ENCODE data around the gene DISC1.
"Not testable (repeated sequence)": the region's sequence is repeated elsewhere in the genome, so short reads cannot be mapped to it uniquely, and the experiment has no call there.

The DISC1 gene

DNA sequence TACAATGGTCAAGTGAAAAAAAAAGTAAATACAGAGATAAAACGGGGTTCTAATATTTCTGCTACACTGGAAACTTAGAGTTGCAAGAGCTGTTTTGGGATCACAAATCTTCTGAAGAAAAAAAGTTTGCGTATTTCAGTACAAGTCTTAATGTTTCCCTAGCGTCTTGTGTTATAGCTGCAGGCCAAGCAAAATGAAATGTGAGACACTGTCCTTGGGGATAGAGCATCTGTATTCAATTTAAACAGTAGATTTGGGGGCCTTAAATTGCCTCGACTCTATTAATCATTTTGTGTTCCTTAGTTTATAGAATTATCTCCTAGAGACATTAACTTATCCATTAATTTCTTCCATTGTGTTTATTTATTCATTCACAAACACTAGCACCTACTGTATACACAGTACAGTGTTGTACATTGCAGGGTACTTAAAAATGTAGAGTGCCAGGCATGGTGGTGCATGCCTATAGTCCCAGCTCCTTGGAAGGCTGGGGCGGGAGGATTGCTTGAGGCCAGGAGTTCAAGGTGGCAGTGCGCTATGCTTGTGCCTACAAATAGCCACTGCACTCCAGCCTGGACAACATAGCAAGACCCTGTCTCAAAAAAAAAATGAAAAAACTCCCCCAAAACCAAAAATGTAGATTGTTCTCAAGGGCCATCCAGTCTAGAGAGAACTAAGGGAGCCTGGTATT is 7.9 kb downstream of the DISC1 start:
- DNase-seq (ENCODE audit: low read depth in 3 of 3, low spot score in 1 of 3): no peak

DNA sequence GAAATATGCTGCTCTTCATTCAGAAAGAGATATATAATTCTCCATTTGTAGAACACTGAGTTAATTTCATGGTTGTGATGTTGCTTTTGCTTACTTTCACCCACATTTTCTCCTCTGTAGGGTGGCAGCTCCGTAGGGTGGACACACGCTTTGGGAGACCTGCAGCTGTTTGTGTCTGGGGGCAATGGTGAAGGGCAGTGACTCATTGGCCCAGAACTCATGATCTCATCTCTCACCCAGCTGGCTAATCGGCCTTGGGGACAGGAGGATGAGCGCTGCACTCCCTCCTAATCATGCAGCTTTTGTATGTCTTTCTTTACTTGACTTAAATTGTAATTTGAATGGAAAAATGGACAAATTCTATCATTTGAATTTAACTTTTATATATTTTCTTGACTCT is 9.6 kb downstream of the DISC1 start:
- no peak for DNase-seq (ENCODE audit: low read depth in 3 of 3, low spot score in 1 of 3)

DNA sequence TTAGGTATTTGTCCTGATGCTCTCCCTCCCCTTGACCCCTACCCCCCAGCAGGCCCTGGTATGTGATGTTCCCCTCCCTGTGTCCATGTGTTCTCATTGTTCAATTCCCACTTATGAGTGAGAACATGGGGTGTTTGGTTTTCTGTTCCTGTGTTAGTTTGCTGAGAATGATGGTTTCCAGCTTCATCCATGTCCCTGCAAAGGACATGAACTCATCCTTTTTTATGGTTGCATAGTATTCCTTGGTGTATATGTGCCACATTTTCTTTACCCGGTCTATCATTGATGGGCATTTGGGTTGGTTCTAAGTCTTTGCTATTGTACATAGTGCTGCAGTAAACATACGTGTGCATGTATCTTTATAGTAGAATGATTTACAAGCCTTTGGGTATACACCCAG is 10.3 kb downstream of the DISC1 start:
- not testable (repeated sequence) for DNase-seq (ENCODE audit: low read depth in 3 of 3, low spot score in 1 of 3)

DNA sequence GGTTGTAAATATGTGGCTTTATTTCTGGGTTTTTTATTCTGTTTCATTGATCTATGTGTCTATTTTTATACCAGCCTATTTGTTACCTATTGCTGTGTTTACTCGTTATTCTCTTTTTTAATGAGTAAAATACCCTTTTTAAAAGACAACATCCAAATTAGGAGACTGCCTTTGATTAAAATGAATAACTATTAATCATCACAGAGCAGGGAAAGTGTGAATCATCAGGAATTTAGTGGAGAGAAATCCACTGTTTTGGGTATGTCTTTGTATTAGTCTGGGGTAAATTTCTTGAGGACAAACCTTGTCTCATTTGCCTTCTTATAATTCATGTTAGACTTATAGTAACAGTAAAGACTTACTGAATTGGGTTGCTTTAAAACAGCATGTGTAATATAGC is 12.1 kb downstream of the DISC1 start:
- DNase-seq (ENCODE audit: low read depth in 3 of 3, low spot score in 1 of 3): no peak

DNA sequence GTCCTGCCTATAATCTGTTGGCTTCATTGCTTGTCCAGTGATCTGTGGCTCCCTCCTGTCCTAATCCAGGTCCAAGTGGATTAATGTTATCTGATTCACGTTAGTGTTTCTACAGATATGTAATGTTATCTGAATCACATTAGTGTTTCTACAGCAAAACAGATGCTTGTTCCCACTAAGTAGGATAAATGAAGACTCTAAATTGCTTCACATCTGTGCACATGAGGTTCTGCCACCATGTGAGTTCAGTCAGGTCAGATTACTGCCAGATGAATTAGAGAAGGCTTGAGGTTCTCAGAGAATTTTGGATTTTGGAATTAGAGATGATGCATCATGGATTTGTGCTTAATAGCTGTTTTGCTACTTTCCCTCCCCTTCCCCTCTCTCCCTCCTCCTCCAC is 13.2 kb downstream of the DISC1 start:
- DNase-seq (ENCODE audit: low read depth in 3 of 3, low spot score in 1 of 3): no peak

DNA sequence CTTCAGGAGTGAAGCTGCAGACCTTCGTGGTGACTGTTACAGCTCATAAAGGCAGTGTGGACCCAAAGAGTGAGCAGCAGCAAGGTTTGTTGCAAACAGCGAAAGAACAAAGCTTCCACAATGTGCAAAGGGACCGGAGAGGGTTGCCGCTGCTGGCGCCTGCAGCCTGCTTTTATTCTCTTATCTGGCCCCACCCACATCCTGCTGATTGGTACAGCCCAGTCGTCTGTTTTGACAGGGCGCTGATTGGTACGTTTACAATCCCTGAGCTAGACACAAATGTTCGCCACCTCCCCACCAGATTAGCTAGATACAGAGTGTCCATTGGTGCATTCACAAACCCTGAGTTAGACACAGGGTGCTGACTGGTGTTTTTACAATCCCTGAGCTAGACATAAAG is 14.9 kb downstream of the DISC1 start:
- DNase-seq (ENCODE audit: low read depth in 3 of 3, low spot score in 1 of 3): not testable (repeated sequence)

DNA sequence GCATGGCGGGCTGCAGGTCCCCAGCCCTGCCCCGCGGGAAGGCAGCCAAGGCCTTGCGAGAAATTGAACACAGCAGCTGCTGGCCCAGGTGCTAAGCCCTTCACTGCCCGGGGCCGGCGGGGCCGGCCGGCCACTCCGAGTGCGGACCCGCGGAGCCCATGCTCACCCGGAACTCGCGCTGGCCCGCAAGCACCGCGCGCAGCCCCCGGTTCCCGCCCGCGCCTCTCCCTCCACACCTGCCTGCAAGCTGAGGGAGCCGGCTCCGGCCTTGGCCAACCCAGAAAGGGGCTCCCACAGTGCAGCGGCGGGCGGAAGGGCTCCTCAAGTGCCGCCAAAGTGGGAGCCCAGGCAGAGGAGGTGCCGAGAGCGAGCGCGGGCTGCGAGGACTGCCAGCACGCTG is 15.5 kb downstream of the DISC1 start:
- DNase-seq (ENCODE audit: low read depth in 3 of 3, low spot score in 1 of 3): not testable (repeated sequence)

DNA sequence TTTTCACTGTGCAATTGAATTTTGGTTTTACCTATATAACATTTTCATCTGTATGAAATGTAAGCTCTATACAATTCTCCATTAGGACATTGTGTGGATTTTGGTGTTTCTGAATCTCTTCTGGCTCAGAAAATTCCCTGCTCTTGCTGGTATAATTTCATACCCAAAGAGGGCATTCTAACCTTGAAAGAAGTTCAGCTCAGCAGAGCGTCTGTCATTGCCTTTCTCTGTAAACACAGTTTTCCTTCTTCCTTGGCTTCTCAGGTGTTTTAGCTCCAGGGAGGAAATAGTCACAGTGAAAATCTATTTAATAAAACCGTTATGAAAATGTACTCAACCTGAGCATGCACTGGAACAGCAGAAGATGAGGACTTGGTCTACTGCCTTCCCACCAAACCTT is 16.0 kb downstream of the DISC1 start:
- no peak for DNase-seq (ENCODE audit: low read depth in 3 of 3, low spot score in 1 of 3)

DNA sequence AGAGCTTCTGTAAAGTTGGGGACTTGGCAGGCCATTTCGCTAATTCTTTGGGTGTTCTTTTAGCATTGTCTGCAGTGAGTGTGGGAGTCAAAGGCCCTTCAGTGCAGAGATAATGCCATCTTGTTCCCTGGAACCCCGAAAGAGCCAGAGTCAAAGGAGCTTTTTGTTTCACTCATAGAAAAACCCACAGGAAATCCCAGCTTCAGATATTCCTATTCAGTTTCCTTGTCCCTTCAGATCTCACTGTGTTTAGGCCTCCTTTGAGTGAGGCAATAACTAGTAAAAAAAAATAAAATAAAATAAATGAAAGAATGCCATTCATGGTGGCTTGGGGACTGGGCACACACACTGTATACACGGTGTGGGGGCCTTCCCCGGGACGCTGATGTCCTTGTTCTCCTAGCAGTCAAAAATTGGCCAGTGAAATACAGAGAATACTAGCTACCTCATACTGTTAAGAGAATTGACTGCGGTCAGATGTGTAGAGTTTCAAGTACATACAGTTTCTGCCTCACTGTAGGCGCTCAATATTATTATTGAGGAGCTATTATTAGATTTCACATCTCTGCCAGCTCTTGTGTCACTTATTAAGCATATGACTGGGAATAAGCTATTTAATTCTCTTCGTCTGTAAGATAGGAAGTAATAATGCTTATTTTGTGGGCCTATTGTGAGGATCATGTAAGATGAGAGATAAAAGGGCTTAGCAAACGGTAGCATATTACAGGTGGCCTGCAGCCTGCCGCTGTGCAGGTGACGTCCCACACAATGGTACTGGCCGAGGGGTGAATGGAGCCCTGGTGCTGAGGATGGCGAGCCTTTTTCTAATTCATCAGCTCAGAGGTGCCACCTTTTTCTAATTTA is 16.7 kb downstream of the DISC1 start:
- no peak for DNase-seq (ENCODE audit: low read depth in 3 of 3, low spot score in 1 of 3)

DNA sequence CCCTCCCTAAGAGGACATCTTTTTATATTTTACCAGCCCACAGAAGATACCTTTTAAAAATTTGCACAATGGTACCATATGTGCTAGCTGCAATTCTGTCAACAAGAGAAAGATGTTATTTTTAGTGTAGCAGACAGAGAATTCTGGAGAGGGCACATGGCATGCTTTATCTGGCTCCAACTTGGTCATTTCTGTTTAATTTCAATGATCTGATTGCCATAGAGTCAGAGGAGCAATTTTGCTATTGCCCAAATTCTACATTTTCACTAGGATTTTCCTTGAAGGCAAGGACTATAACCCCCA is 17.3 kb downstream of the DISC1 start:
- no peak for DNase-seq (ENCODE audit: low read depth in 3 of 3, low spot score in 1 of 3)

DNA sequence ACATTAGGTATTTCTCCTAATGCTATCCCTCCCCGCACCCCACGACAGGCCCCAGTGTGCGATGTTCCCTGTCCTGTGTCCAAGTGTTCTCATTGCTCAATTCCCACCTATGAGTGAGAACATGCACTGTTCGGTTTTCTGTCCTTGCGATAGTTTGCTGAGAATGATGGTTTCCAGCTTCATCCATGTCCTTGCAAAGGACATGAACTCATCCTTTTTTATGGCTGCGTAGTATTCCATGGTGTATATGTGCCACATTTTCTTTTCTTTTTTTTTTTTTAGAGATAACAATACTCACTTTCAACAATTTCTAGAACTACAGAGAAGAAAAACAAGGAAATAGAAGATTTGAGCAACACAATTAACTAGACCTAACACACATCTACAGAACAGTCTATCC is 19.0 kb downstream of the DISC1 start:
- not testable (repeated sequence) for DNase-seq (ENCODE audit: low read depth in 3 of 3, low spot score in 1 of 3)

DNA sequence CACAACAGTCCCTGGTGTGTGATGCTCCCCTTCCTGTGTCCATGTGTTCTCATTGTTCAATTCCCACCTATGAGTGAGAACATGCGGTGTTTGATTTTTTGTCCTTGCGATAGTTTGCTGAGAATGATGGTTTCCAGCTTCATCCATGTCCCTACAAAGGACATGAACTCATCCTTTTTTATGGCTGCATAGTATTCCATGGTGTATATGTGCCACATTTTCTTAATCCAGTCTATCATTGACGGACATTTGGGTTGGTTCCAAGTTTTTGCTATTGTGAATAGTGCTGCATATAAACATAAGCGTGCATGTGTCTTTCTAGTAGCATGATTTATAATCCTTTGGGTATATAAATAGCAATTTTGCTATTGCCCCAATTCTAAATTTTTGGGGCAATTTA is 19.6 kb downstream of the DISC1 start:
- DNase-seq (ENCODE audit: low read depth in 3 of 3, low spot score in 1 of 3): not testable (repeated sequence)

DNA sequence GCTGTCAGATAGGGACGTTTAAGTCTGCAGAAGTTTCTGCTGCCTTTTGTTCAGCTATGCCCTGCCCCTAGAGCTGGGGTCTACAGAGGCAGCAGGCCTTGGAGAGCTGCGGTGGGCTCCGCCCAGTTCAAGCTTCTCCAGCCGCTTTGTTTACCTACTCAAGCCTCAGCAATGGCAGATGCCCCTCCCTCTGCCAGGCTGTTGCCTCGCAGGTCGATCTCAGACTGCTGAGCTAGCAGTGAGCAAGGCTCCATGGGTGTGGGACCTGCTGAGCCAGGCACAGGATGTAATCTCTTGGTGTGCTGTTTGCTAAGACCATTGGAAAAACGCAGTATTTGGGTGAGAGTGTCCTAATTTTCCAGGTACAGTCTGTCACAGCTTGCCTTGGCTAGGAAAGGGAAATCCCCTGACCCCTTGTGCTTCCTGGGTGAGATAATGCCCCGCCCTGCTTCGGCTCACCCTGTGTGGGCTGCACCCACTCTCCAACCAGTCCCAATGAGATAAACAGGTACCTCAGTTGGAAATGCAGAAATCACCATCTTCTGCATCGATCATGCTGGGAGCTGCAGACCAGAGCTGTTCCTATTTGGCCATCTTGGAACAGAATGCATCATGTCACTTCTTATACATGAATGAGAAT is 25.2 kb downstream of the DISC1 start:
- DNase-seq (ENCODE audit: low read depth in 3 of 3, low spot score in 1 of 3): not testable (repeated sequence)

DNA sequence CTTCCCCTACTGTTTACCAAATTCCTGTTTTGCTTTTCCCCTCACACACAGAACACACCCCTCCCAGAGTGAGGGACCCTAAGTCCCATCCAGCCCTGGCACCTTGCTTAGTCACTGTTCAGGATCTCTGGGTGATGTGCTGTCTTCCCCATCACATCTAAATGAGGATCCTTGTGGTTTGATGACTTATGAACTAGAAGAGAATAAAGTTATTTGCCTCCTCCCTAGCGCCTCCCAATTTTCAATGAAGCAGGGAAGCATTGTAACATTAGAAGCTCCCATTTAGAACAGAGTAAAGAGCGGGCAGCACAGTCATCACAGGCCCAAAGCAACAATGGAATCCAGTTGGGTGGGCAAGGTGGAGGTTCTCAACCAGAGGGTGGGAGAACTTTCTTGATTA is 27.0 kb downstream of the DISC1 start:
- no peak for DNase-seq (ENCODE audit: low read depth in 3 of 3, low spot score in 1 of 3)

DNA sequence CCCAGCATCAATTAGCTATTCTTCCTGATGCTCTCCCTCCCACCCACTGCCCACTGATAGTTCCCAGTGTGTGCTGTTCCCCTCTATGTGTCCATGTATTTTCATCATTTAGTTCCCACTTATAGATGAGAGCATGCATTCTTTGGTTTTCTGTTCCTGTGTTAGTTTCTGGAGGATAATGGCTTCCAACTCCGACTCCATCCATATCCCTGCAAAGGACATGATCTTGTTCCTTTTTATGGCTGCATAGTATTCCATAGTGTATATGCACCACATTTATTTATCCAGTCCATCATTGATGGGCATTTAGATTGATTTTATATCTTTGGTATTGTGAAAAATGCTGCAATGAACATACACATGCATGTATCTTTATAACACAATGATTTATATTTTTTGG is 30.2 kb downstream of the DISC1 start:
- DNase-seq (ENCODE audit: low read depth in 3 of 3, low spot score in 1 of 3): no peak

DNA sequence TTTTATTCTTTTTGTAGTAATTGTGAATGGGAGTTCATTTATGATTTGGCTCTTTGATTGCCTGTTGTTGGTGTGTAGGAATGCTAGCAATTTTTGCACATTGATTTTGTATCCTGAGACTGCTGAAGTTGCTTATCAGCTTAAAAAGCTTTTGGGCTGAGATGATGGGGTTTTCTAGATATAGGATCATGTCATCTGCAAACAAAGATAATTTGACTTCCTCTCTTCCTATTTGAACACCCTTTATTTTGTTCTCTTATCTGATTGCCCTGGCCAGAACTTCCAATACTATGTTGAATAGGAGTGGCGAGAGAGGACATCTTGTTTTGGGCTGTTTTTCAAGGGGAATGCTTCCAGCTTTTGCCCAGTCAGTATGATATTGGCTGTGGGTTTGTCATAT is 31.6 kb downstream of the DISC1 start:
- DNase-seq (ENCODE audit: low read depth in 3 of 3, low spot score in 1 of 3): not testable (repeated sequence)

DNA sequence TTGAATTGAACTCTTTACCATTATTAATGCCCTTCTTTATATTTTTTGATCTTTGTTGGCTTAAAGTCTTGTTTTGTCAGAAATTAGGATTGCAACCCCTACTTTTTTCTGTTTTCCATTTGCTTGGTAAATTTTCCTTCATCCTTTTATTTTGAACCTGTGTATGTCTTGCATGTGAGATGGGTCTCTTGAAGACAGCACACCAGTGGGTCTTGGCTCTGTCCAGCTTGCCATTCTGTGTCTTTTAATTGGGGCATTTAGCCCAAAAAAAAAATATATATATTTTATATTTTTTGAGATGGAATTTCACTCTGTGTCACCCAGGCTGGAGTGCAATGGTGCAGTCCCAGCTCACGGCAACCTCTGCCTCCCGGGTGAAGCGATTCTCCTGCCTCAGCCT is 33.6 kb downstream of the DISC1 start:
- DNase-seq (ENCODE audit: low read depth in 3 of 3, low spot score in 1 of 3): no peak

DNA sequence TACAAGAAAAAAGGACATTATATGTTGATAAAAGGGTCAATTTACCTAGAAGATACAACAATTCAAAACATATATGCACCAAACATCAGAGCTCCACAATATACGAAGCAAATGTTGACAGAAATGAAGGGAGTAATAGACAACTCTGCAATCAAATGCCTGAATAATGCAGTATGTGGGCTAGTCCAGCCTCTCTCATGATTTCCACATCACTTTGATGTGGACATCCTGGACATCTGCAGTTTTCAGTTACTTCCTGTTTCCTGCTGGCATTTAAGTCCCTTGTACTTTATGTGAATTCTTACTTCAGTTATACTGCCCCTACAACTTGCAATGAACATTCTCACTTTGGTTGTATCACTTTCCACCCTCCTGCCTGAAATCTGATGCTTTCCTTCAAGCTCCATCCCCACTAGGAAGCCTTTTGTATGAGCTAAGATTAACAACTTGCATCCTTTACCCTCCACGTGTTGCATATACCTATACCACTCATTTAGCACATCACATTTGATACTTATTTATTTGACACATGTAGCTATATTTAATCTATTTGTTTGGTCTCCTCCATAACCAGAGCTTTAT is 36.7 kb downstream of the DISC1 start:
- DNase-seq (ENCODE audit: low read depth in 3 of 3, low spot score in 1 of 3): no peak

DNA sequence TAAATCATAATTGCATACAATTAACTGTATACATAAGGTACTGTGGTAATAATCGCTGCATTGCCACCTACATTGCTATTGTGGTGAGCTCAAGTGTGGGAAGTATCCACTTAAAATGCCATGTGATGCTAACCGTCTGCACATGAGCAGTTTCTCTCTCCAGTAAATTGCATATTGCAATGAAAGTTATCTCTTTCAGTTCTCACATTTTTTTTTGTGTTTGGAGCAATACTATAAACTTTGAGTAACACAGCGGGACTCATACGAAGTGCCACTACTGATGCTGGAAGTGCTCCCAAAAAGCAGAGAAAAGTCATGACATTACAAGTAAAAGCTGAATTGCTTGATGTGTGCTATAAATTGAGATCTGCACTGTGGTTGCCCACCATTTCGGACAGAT is 38.5 kb downstream of the DISC1 start:
- DNase-seq (ENCODE audit: low read depth in 3 of 3, low spot score in 1 of 3): no peak

DNA sequence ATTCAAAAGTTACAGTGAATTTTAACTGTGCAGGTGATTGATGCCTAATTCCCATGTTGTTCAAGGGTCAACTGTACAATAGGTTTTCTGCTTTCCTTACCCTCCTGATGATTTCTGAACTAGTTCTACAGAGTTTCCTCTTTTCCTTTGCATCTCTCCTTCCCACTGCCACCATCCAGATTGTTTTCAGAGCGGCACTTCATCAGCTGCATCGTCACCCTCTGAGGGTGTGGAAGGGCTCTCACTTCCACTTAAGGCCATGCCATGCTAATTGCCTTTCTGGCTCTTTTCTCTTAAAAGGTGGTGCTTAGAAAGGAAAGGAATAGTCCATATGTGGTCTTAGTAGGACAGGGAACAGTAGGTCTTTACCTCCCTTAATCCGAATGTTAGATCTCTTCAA is 39.1 kb downstream of the DISC1 start:
- no peak for DNase-seq (ENCODE audit: low read depth in 3 of 3, low spot score in 1 of 3)

DNA sequence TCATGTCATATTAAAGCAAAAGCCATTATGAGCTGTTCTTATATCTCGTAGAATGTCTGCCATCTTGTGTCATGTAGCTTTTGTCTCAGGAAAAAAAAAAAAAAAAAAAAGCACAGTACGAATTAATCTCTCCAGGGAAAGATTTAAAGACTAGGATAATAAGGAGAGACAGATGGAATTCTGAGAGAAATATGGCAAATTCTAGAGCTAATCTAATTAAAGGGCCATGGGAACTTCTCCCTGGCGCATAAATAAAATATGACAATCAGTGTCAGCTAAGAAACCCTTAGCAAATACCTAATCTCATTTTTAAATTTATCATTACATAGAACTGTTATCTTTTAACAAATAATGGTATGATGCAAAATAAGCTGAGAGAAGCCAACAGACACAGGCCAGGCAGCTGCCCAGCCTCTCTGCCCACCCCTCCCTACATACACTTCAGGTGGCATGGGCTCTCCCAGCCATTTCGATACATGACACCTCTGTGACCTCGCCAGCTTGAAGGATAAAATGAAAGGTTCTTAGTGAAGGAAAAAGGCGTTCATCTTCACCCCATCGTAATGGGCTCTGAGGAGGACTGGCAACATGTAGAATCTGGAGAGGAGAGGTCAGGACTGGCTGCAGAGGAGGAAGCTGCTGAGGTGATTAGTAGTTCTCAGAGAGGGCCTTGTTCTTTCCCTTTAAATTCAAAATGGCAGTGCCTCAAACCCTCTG is 39.8 kb downstream of the DISC1 start:
- DNase-seq (ENCODE audit: low read depth in 3 of 3, low spot score in 1 of 3): no peak
